Dermis microvascular lymphatic vessel endothelial cell (primary cell): Measurements from ENCODE around the gene RGPD3. TPM values are rescaled to one million over a fixed set of nuclear protein-coding genes. Genes with fewer than 3 reads are reported as not detected.
"Not testable (repeated sequence)": the region's sequence is repeated elsewhere in the genome, so short reads cannot be mapped to it uniquely, and the experiment has no call there.

Experiments used
- DNase-seq, 2 donors: peaks; one replicate each; pipeline versions ENCODE4 v3.0.0 to v3.0.0-alpha.2; 2010; ENCODE audit warnings: low read depth in 2 of 2
- total RNA-seq: library from RNA; depleted of rRNA; stranded (reverse); fragments of >200 nt; gene quantifications from 2 replicates; pipeline ENCODE4 v1.2.1, GENCODE V29; 2014

RGPD3 gene
- total RNA-seq, 1 donor from 2014 or later: 0.13 TPM

- not testable (repeated sequence) for DNase-seq
Observed at GRCh38 chr2:106486551-106487385, 18.6 kb upstream of the RGPD3 start, which contains the start of gene CD8B2. TSS of gene CD8B2 (plus strand) at chr2:106487364. CDS start at chr2:106487427, 63 bp downstream.

GRCh38 chr2:106479563-106479962, 11.3 kb upstream of the RGPD3 start:
- not testable (repeated sequence) for DNase-seq

- DNase-seq: not testable (repeated sequence)
Observed at GRCh38 chr2:106477647-106478046, 9.4 kb upstream of the RGPD3 start.

GRCh38 chr2:106470658-106471057, 2.4 kb upstream of the RGPD3 start:
- not testable (repeated sequence) for DNase-seq

GRCh38 chr2:106467516-106467915, 697 bp downstream of the RGPD3 start:
- not testable (repeated sequence) for DNase-seq

- not testable (repeated sequence) for DNase-seq
Observed at GRCh38 chr2:106461882-106462281, 6.3 kb downstream of the RGPD3 start.

GRCh38 chr2:106390680-106391079, 77.5 kb downstream of the RGPD3 start:
- DNase-seq: not testable (repeated sequence)

GRCh38 chr2:106388814-106389410, 79.3 kb downstream of the RGPD3 start:
- not testable (repeated sequence) for DNase-seq

GRCh38 chr2:106384548-106384947, 83.7 kb downstream of the RGPD3 start:
- DNase-seq: not testable (repeated sequence)

GRCh38 chr2:106381867-106382266, 86.3 kb downstream of the RGPD3 start:
- not testable (repeated sequence) for DNase-seq

GRCh38 chr2:106379567-106379966, 88.6 kb downstream of the RGPD3 start:
- not testable (repeated sequence) for DNase-seq

GRCh38 chr2:106369182-106369581, 99.0 kb downstream of the RGPD3 start:
- DNase-seq: not testable (repeated sequence)

GRCh38 chr2:106366204-106366885, 101.9 kb downstream of the RGPD3 start:
- DNase-seq: no peak

GRCh38 chr2:106363791-106364190, 104.4 kb downstream of the RGPD3 start:
- no peak for DNase-seq

GRCh38 chr2:106362789-106363188, 105.4 kb downstream of the RGPD3 start:
- no peak for DNase-seq

GRCh38 chr2:106359512-106359911, 108.7 kb downstream of the RGPD3 start:
- DNase-seq: no peak

GRCh38 chr2:106358521-106358920, 109.7 kb downstream of the RGPD3 start:
- DNase-seq: no peak

- DNase-seq: no peak
Observed at GRCh38 chr2:106358081-106358480, 110.1 kb downstream of the RGPD3 start.

GRCh38 chr2:106356291-106356690, 111.9 kb downstream of the RGPD3 start:
- DNase-seq: no peak

- DNase-seq: no peak
Observed at GRCh38 chr2:106353676-106354075, 114.5 kb downstream of the RGPD3 start.

- DNase-seq: no peak
Observed at GRCh38 chr2:106350980-106351379, 117.2 kb downstream of the RGPD3 start.

- DNase-seq: no peak
Observed at GRCh38 chr2:106344302-106344701, 123.9 kb downstream of the RGPD3 start.
